ENCODE measurements around the gene ARHGAP44. TPM values are rescaled to one million over a fixed set of nuclear protein-coding genes. Genes with fewer than 3 reads are reported as not detected.

The ARHGAP44 gene
- total RNA-seq, 4 donors from 2014 or later: 1.4 to 6.2 (median 2.1) TPM

DNA sequence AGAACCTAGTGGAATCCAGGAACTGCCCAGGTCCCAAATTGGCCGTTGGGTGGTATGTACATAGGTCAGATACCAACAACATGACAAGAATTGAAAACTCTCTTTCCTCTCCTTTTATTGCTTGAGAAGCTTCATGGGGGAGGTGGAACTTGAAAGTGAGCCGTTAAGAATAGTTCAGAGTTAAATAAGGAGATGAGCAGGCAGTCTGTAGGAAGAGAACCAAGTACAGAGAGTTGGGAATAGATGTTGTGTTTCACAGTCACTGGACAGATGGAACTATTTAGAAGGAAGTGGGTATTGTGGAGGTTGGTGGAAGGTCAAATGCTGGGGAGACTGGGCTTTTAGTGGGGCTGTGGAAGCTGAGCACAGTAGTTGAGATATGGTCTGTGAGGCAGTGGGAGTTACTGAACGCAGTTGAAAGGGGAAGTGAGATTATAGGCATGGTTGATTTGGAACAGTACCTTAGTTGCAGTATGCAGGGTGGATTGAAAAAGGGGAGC, 26.4 kb downstream of the ARHGAP44 start:
- H3K9me3 ChIP-seq: no peaks in the 10 kb centered on the region
- intact Hi-C loops (cut with DNase I; ENCODE audit: low total_unique reads) (no loop called here), in situ Hi-C loops (cut with MboI; ENCODE audit: low sequenced_read_pairs in 4 of 4) (loop anchor here in 1 of 4 donors (10.0 kb wide), 1 partner anchor 59 kb away; no protein-coding TSS in a partner anchor)
- no peaks in the 10 kb centered on the region for H3K27me3 ChIP-seq
- H3K27ac ChIP-seq: no peak overlapping the region
- ATAC-seq: no peak
- no peak for DNase-seq
- no peaks in the 10 kb centered on the region for H3K4me1 ChIP-seq
- TF ChIP-seq POLR2A (IDR thresholded peaks at IDR 0.05): no peak
- TF ChIP-seq, protein P1, sequence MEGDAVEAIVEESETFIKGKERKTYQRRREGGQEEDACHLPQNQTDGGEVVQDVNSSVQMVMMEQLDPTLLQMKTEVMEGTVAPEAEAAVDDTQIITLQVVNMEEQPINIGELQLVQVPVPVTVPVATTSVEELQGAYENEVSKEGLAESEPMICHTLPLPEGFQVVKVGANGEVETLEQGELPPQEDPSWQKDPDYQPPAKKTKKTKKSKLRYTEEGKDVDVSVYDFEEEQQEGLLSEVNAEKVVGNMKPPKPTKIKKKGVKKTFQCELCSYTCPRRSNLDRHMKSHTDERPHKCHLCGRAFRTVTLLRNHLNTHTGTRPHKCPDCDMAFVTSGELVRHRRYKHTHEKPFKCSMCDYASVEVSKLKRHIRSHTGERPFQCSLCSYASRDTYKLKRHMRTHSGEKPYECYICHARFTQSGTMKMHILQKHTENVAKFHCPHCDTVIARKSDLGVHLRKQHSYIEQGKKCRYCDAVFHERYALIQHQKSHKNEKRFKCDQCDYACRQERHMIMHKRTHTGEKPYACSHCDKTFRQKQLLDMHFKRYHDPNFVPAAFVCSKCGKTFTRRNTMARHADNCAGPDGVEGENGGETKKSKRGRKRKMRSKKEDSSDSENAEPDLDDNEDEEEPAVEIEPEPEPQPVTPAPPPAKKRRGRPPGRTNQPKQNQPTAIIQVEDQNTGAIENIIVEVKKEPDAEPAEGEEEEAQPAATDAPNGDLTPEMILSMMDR (IDR thresholded peaks at IDR 0.05 in 4 of 5, conservative IDR thresholded peaks at IDR 0.05 in 1 of 5): no peak
- H3K4me3 ChIP-seq: no peak overlapping the region
- H3K36me3 ChIP-seq: no peaks in the 10 kb centered on the region

GRCh38 chr17:12821376-12821940, 32.2 kb downstream of the ARHGAP44 start:
- Histone ChIP-seq H3K36me3 (no peaks in the 10 kb centered on the region), H3K27ac (no peak overlapping the region), H3K4me1 (no peaks in the 10 kb centered on the region), H3K4me3 (no peak overlapping the region), H3K27me3 (no peaks in the 10 kb centered on the region), H3K9me3 (no peaks in the 10 kb centered on the region)
- in situ Hi-C loops (cut with MboI; ENCODE audit: low sequenced_read_pairs in 4 of 4): no loop called here
- TF ChIP-seq POLR2A (IDR thresholded peaks at IDR 0.05): no peak
- TF ChIP-seq, protein P1 (IDR thresholded peaks at IDR 0.05 in 4 of 5, conservative IDR thresholded peaks at IDR 0.05 in 1 of 5): no peak
- ATAC-seq (no peak), DNase-seq (no peak)
- intact Hi-C loops (cut with DNase I; ENCODE audit: low total_unique reads): no loop called here

GRCh38 chr17:12826431-12826830, 37.1 kb downstream of the ARHGAP44 start:
- no peak overlapping the region for H3K27ac ChIP-seq
- DNase-seq (no peak), ATAC-seq (no peak)
- H3K4me3 ChIP-seq: no peak overlapping the region
- no peak for TF ChIP-seq POLR2A (IDR thresholded peaks at IDR 0.05)
- TF ChIP-seq, protein P1 (IDR thresholded peaks at IDR 0.05 in 4 of 5, conservative IDR thresholded peaks at IDR 0.05 in 1 of 5): no peak
- in situ Hi-C loops (cut with MboI; ENCODE audit: low sequenced_read_pairs in 4 of 4): no loop called here
- peaks cover 0 to 6% (median 0%) of the 10 kb centered on the region in 3 donors for H3K9me3 ChIP-seq
- intact Hi-C loops (cut with DNase I; ENCODE audit: low total_unique reads): no loop called here
- no peaks in the 10 kb centered on the region for H3K4me1 ChIP-seq
- H3K27me3 ChIP-seq: no peaks in the 10 kb centered on the region
- H3K36me3 ChIP-seq: no peaks in the 10 kb centered on the region

- peaks cover 0 to 11% (median 0%) of the 10 kb centered on the region in 3 donors for H3K9me3 ChIP-seq
- H3K27me3 ChIP-seq: no peaks in the 10 kb centered on the region
- no peak overlapping the region for H3K27ac ChIP-seq
- in situ Hi-C loops (cut with MboI; ENCODE audit: low sequenced_read_pairs in 4 of 4): no loop called here
- H3K4me3 ChIP-seq: no peak overlapping the region
- ATAC-seq (no peak), DNase-seq (no peak)
- H3K4me1 ChIP-seq: no peaks in the 10 kb centered on the region
- no peaks in the 10 kb centered on the region for H3K36me3 ChIP-seq
- intact Hi-C loops (cut with DNase I; ENCODE audit: low total_unique reads): no loop called here
- TF ChIP-seq, protein P1 (IDR thresholded peaks at IDR 0.05 in 4 of 5, conservative IDR thresholded peaks at IDR 0.05 in 1 of 5): no peak
- TF ChIP-seq POLR2A (IDR thresholded peaks at IDR 0.05): no peak
These were observed 41.5 kb downstream of the ARHGAP44 start for GRCh38 chr17:12830777-12831247.

All from gastrocnemius medialis (tissue), 4 donors.